HepG2 (cell line): ENCODE measurements around the gene GLYATL3. TPM values are rescaled to one million over a fixed set of nuclear protein-coding genes. Genes with fewer than 3 reads are reported as not detected.
A peak's percentile ranks its signal among the peaks of the same experiment; 100 is the strongest.

Experiments
- CHCHD3 ChIP-seq: sonication (generic); formaldehyde crosslinking; IDR thresholded peaks from 2 replicates; pipeline ENCODE4 v1.8.0; 2022; ENCODE audit warnings: mild to moderate bottlenecking, missing genetic modification reagents, moderate library complexity
- EP300 ChIP-seq, 3 experiments: sonication (generic) in 1 of 3; formaldehyde crosslinking in 1 of 3; IDR thresholded peaks; 2 replicates each; pipeline versions ENCODE4 v1.5.1 to v1.6.1; 2011 to 2020; ENCODE audit warnings: low read depth in 2 of 3, low read length in 2 of 3, borderline replicate concordance in 1 of 3, improper control_type of control experiment in 1 of 3, mild to moderate bottlenecking in 1 of 3, missing genetic modification reagents in 1 of 3, moderate library complexity in 1 of 3
- GATAD2A ChIP-seq: IDR thresholded peaks from 2 replicates; pipeline ENCODE4 v1.6.1; 2016
- MAFK ChIP-seq, 2 experiments: IDR thresholded peaks in 1 of 2; conservative IDR thresholded peaks in 1 of 2; 2 replicates each; pipeline ENCODE4 v1.6.1; 2011; ENCODE audit warnings: improper control_type of control experiment in 2 of 2, low read length in 2 of 2
- MYC ChIP-seq: sonication (generic); formaldehyde crosslinking; IDR thresholded peaks from 2 replicates; pipeline ENCODE4 v1.9.0; 2021; ENCODE audit warnings: missing genetic modification reagents, borderline replicate concordance
- RBFOX2 ChIP-seq: fragments of 200-400 bp; formaldehyde crosslinking; IDR thresholded peaks from 2 replicates; pipeline ENCODE4 v1.6.1; 2017; ENCODE audit warnings: low read depth, mild to moderate bottlenecking, low read length
- RXRB ChIP-seq: IDR thresholded peaks from 2 replicates; pipeline ENCODE4 v1.6.1; 2016; ENCODE audit warnings: borderline replicate concordance, missing genetic modification reagents, missing compliant biosample characterization
- SOX6 ChIP-seq, 2 experiments: fragments of 450-650 bp in 1 of 2; sonication (generic) in 1 of 2; formaldehyde crosslinking in 1 of 2; IDR thresholded peaks; 2 replicates each; pipeline versions ENCODE4 v1.4.0 to v1.6.1; 2017 to 2020; ENCODE audit warnings: antibody characterized with exemption in 1 of 2, mild to moderate bottlenecking in 1 of 2, missing genetic modification reagents in 1 of 2
- ZBTB20 ChIP-seq: sonication (generic); formaldehyde crosslinking; IDR thresholded peaks from 2 replicates; pipeline ENCODE4 v1.8.1; 2023; ENCODE audit warnings: missing genetic modification reagents, low read depth, mild to moderate bottlenecking, borderline replicate concordance
- ZBTB38 ChIP-seq: sonication (generic); formaldehyde crosslinking; IDR thresholded peaks from 2 replicates; pipeline ENCODE4 v1.5.1; 2020; ENCODE audit warnings: mild to moderate bottlenecking, missing genetic modification reagents
- ZNF20 ChIP-seq: sonication (generic); formaldehyde crosslinking; IDR thresholded peaks from 2 replicates; pipeline ENCODE4 v1.4.0; 2020; ENCODE audit warnings: mild to moderate bottlenecking, moderate library complexity, missing genetic modification reagents
- ZNF430 ChIP-seq: sonication (generic); formaldehyde crosslinking; IDR thresholded peaks from 2 replicates; pipeline ENCODE4 v1.9.0; 2021; ENCODE audit warnings: mild to moderate bottlenecking, missing genetic modification reagents
- ZNF432 ChIP-seq: sonication (generic); formaldehyde crosslinking; IDR thresholded peaks from 2 replicates; pipeline ENCODE4 v1.5.0; 2020; ENCODE audit warnings: missing genetic modification reagents, mild to moderate bottlenecking, borderline replicate concordance
- ZNF547 ChIP-seq: sonication (generic); formaldehyde crosslinking; IDR thresholded peaks from 2 replicates; pipeline ENCODE4 v1.5.1; 2020; ENCODE audit warnings: mild to moderate bottlenecking, missing genetic modification reagents
- ZNF775 ChIP-seq: sonication (generic); formaldehyde crosslinking; IDR thresholded peaks from 2 replicates; pipeline ENCODE4 v1.4.0; 2020; ENCODE audit warnings: missing genetic modification reagents, mild to moderate bottlenecking, moderate library complexity, borderline replicate concordance
- polyA plus RNA-seq, 8 experiments: library from polyadenylated mRNA; depleted of rRNA in 3 of 8; stranded (reverse) in 7 of 8; unstranded in 1 of 8; fragments of >200 nt; fragmentation: Illumina TruSeq in 4 of 8; extraction: Trizol in 4 of 8; gene quantifications; 2 replicates each; pipeline versions ENCODE4 v1.2.1 to v1.2.3, GENCODE V29; 2011 to 2016; ENCODE audit warnings: low read depth in 4 of 8, missing spikeins in 1 of 8, mixed read lengths in 1 of 8; ENCODE audit not compliant: insufficient read depth in 1 of 8
- total RNA-seq, 5 experiments: library from RNA; depleted of rRNA; stranded (reverse); fragments of >200 nt; fragmentation: Illumina TruSeq; extraction: Trizol; gene quantifications; 2 replicates each; pipeline ENCODE4 v1.2.3, GENCODE V29; 2016; ENCODE audit warnings: low read depth in 1 of 5
- TF ChIP-seq, protein P1 (sequence below): sonication (generic); formaldehyde crosslinking; IDR thresholded peaks from 2 replicates; pipeline ENCODE4 v1.4.0; 2020; ENCODE audit warnings: mild to moderate bottlenecking, missing genetic modification reagents
- TF ChIP-seq, protein P2 (sequence below): sonication (generic); formaldehyde crosslinking; conservative IDR thresholded peaks from 2 replicates; pipeline ENCODE4 v1.4.0; 2020; ENCODE audit warnings: missing genetic modification reagents
- TF ChIP-seq, protein P3 (sequence below): sonication (generic); formaldehyde crosslinking; IDR thresholded peaks from 2 replicates; pipeline ENCODE4 v1.5.1; 2020; ENCODE audit warnings: mild to moderate bottlenecking, missing genetic modification reagents, moderate library complexity
- TF ChIP-seq, protein P4 (sequence below): sonication (generic); formaldehyde crosslinking; IDR thresholded peaks from 2 replicates; pipeline ENCODE4 v1.5.0; 2020; ENCODE audit warnings: mild to moderate bottlenecking, missing genetic modification reagents

The GLYATL3 gene
- total and polyA plus RNA-seq, 2 of the 13 experiments (the other 11 are each of a cell fraction or from before 2014, with no cell fraction given) = 0.05 TPM; not detected in 1

DNA sequence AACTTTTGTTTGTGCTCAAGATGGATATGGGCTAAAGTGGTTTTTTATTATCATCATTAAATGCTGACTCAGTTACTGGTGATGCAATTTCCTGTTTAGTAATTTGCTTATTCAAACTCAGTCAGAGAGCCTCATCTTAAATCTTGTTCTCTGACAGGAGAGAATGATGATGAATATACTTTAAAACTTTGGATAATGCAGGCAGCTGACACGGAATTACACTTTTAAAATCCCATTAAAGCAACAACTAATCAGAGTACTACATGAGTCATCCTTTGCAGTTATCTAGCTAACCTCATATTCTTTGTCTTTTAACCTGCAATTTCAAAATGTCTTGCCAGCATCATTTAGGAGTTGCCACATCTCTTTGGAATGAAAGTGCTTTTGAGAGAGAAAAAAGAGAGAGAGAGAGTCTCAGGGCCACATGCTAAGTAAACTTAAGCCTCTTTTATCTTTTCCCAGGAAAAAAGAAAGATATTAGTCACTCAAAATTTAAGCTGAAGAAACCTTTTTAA, 41.5 kb downstream of the GLYATL3 start (continued):
- TF ChIP-seq, protein P1, sequence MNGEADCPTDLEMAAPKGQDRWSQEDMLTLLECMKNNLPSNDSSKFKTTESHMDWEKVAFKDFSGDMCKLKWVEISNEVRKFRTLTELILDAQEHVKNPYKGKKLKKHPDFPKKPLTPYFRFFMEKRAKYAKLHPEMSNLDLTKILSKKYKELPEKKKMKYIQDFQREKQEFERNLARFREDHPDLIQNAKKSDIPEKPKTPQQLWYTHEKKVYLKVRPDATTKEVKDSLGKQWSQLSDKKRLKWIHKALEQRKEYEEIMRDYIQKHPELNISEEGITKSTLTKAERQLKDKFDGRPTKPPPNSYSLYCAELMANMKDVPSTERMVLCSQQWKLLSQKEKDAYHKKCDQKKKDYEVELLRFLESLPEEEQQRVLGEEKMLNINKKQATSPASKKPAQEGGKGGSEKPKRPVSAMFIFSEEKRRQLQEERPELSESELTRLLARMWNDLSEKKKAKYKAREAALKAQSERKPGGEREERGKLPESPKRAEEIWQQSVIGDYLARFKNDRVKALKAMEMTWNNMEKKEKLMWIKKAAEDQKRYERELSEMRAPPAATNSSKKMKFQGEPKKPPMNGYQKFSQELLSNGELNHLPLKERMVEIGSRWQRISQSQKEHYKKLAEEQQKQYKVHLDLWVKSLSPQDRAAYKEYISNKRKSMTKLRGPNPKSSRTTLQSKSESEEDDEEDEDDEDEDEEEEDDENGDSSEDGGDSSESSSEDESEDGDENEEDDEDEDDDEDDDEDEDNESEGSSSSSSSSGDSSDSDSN (CRISPR knock-in tag) = no peak
- TF ChIP-seq ZNF432 (CRISPR knock-in tag) (no peak), ZBTB38 (CRISPR knock-in tag) (no peak), ZNF775 (CRISPR knock-in tag) (no peak), RXRB (CRISPR knock-in tag) (no peak), GATAD2A (CRISPR knock-in tag) (0 out of 2 replicates have a peak, but pooled peaks have one; percentile 10), ZBTB20 (CRISPR knock-in tag) (no peak), MYC (CRISPR knock-in tag) (no peak), MAFK (conservative IDR thresholded peaks at IDR 0.05 in 1 of 2, IDR thresholded peaks at IDR 0.05 in 1 of 2; ENCODE audit: low read length in 2 of 2) (peak; percentile 93 to 96), SOX6 (IDR thresholded peaks at IDR 0.05) (no peak), SOX6 (CRISPR knock-in tag; IDR thresholded peaks at IDR 0.05) (peak; percentile 21; the same call in 1 of the 2 replicates), ZNF430 (CRISPR knock-in tag) (no peak), EP300 (IDR thresholded peaks at IDR 0.05; ENCODE audit: low read depth in 2 of 2, low read length in 2 of 2) (peak in 1 of 2 experiments; percentile 56; a peak in 1 of 4 replicates), EP300 (CRISPR knock-in tag; IDR thresholded peaks at IDR 0.05; ENCODE audit: borderline replicate concordance) (no peak), ZNF547 (no peak), ZNF20 (CRISPR knock-in tag) (no peak), CHCHD3 (CRISPR knock-in tag) (no peak), RBFOX2 (no peak)
- TF ChIP-seq, protein P2, sequence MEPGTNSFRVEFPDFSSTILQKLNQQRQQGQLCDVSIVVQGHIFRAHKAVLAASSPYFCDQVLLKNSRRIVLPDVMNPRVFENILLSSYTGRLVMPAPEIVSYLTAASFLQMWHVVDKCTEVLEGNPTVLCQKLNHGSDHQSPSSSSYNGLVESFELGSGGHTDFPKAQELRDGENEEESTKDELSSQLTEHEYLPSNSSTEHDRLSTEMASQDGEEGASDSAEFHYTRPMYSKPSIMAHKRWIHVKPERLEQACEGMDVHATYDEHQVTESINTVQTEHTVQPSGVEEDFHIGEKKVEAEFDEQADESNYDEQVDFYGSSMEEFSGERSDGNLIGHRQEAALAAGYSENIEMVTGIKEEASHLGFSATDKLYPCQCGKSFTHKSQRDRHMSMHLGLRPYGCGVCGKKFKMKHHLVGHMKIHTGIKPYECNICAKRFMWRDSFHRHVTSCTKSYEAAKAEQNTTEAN (CRISPR knock-in tag) = no peak
- TF ChIP-seq, protein P3, sequence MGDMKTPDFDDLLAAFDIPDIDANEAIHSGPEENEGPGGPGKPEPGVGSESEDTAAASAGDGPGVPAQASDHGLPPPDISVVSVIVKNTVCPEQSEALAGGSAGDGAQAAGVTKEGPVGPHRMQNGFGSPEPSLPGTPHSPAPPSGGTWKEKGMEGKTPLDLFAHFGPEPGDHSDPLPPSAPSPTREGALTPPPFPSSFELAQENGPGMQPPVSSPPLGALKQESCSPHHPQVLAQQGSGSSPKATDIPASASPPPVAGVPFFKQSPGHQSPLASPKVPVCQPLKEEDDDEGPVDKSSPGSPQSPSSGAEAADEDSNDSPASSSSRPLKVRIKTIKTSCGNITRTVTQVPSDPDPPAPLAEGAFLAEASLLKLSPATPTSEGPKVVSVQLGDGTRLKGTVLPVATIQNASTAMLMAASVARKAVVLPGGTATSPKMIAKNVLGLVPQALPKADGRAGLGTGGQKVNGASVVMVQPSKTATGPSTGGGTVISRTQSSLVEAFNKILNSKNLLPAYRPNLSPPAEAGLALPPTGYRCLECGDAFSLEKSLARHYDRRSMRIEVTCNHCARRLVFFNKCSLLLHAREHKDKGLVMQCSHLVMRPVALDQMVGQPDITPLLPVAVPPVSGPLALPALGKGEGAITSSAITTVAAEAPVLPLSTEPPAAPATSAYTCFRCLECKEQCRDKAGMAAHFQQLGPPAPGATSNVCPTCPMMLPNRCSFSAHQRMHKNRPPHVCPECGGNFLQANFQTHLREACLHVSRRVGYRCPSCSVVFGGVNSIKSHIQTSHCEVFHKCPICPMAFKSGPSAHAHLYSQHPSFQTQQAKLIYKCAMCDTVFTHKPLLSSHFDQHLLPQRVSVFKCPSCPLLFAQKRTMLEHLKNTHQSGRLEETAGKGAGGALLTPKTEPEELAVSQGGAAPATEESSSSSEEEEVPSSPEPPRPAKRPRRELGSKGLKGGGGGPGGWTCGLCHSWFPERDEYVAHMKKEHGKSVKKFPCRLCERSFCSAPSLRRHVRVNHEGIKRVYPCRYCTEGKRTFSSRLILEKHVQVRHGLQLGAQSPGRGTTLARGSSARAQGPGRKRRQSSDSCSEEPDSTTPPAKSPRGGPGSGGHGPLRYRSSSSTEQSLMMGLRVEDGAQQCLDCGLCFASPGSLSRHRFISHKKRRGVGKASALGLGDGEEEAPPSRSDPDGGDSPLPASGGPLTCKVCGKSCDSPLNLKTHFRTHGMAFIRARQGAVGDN (CRISPR knock-in tag) = no peak
- TF ChIP-seq, protein P4, sequence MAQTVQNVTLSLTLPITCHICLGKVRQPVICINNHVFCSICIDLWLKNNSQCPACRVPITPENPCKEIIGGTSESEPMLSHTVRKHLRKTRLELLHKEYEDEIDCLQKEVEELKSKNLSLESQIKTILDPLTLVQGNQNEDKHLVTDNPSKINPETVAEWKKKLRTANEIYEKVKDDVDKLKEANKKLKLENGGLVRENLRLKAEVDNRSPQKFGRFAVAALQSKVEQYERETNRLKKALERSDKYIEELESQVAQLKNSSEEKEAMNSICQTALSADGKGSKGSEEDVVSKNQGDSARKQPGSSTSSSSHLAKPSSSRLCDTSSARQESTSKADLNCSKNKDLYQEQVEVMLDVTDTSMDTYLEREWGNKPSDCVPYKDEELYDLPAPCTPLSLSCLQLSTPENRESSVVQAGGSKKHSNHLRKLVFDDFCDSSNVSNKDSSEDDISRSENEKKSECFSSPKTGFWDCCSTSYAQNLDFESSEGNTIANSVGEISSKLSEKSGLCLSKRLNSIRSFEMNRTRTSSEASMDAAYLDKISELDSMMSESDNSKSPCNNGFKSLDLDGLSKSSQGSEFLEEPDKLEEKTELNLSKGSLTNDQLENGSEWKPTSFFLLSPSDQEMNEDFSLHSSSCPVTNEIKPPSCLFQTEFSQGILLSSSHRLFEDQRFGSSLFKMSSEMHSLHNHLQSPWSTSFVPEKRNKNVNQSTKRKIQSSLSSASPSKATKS (CRISPR knock-in tag) = no peak
